Measurements from ENCODE around the gene WNT7B.

Gene WNT7B

DNA sequence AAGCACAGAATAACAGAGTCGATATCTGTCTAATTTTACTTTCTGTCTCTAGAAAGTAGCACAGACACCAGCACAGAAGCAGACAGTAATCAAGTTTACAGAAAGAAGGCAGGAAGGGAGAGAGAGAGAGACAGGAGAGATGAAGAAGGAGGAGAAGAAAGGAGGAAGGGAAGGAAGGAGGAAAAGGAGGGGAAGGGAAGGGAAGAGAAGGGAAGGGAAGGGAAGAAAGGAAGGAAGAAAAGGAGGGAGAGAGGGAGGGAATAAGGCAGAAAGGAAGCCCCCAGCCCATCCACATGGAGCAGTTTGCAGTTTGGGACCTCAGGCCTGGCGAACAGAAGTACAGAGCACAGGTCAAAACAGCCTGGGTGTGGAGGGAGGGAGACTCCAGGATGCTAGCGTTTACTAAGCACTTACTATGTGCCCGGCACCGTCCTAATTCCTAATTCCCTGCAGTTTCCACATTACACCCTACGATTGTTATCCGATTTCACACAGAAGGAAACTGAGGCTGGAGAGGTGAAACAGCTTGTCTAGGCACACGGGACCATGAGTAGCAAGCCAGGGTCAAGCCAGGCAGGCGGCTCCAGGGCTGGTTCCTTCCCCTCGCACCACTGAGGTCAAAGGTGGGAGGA, 46.0 kb upstream of the WNT7B start:
- TF ChIP-seq, protein P1, sequence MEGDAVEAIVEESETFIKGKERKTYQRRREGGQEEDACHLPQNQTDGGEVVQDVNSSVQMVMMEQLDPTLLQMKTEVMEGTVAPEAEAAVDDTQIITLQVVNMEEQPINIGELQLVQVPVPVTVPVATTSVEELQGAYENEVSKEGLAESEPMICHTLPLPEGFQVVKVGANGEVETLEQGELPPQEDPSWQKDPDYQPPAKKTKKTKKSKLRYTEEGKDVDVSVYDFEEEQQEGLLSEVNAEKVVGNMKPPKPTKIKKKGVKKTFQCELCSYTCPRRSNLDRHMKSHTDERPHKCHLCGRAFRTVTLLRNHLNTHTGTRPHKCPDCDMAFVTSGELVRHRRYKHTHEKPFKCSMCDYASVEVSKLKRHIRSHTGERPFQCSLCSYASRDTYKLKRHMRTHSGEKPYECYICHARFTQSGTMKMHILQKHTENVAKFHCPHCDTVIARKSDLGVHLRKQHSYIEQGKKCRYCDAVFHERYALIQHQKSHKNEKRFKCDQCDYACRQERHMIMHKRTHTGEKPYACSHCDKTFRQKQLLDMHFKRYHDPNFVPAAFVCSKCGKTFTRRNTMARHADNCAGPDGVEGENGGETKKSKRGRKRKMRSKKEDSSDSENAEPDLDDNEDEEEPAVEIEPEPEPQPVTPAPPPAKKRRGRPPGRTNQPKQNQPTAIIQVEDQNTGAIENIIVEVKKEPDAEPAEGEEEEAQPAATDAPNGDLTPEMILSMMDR (IDR thresholded peaks at IDR 0.05; ENCODE audit: insufficient read depth, low read length, missing control alignments): no peak
- no peak for DNase-seq (ENCODE audit: low read depth, low spot score)
- H3K4me3 ChIP-seq (ENCODE audit: low read depth, low read length): no peak overlapping the region
- CTCF ChIA-PET: interaction anchor here (1.0 to 4.9 kb wide), 4 partner anchors 10 to 28 kb away, joined by 3 to 28 read pairs (median 14); no protein-coding TSS in a partner anchor
- POLR2A ChIA-PET: no interaction called here

DNA sequence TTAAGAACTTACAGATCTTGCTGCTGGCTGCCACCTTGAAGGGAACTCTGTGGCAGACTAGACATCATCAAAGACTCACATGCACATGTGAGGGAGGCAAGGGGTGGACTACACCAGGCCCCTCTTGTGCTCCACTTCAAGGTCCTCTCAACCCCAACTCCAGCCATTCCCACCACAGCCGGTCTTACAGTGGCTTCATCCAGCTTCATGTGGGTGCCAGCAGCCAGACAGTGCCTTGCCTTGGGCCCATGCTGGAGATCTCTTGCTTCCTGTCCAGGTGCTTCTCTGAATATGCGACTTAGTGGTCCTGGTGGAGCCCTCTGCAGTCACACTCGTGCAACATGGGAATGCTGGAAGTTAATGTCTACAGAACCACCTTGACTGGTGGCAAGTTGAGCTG, 44.6 kb upstream of the WNT7B start:
- POLR2A ChIA-PET: no interaction called here
- DNase-seq (ENCODE audit: low read depth, low spot score): no peak
- no peak overlapping the region for H3K4me3 ChIP-seq (ENCODE audit: low read depth, low read length)
- CTCF ChIA-PET: interaction anchor here (0.8 to 4.9 kb wide), 6 partner anchors 9 to 93 kb away, joined by 3 to 28 read pairs (median 4); no protein-coding TSS in a partner anchor
- TF ChIP-seq, protein P1 (IDR thresholded peaks at IDR 0.05; ENCODE audit: insufficient read depth, low read length, missing control alignments): no peak

DNA sequence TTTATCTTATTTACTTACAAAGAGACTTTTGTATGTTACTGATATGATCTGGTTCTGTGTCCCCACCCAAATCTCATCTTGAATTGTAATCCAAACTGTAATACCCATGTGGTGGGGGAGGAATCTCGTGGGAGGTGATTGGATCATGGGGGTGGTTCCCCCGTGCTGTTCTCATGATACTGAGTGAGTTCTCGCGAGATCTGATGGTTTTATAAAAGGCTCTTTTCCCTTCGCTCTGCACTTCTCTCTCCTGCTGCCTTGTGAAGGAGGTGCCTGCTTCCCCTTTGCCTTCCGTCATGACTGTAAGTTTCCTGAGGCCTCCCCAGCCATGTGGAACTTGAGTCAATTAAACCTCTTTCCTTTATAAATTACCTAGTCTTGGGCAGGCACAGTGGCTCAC, 42.4 kb upstream of the WNT7B start:
- TF ChIP-seq, protein P1 (IDR thresholded peaks at IDR 0.05; ENCODE audit: insufficient read depth, low read length, missing control alignments): no peak
- CTCF ChIA-PET: interaction anchor here (1.5 to 5.9 kb wide), 2 partner anchors 12 to 90 kb away, joined by 4 to 71 read pairs; no protein-coding TSS in a partner anchor
- no peak overlapping the region for H3K4me3 ChIP-seq (ENCODE audit: low read depth, low read length)
- POLR2A ChIA-PET: no interaction called here
- DNase-seq (ENCODE audit: low read depth, low spot score): no peak

DNA sequence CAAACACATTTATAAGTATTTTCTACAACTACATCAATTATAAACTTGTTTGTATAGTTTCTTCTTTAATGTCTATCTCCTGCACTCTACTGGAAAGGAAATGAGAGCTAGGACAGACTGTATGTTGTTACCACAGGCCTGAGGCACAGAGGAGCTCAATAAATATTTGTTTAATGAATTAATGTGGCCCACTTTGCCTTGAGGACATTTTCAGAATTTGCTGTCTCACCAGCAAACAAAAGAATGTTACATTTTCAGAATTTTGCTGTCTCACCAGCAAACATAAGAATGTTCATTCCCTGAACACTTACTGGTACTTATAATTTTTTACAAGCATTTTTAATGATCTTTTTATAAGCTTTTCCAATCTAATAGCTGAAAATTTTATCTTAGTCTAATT, 41.9 kb upstream of the WNT7B start:
- TF ChIP-seq, protein P1 (IDR thresholded peaks at IDR 0.05; ENCODE audit: insufficient read depth, low read length, missing control alignments): no peak
- CTCF ChIA-PET: interaction anchor here (1.5 to 14.7 kb wide), 3 partner anchors 12 to 99 kb away, joined by 4 to 345 read pairs (median 71); no protein-coding TSS in a partner anchor
- POLR2A ChIA-PET: interaction anchor here (1.2 kb wide), 1 partner anchor 52 kb away, joined by 3 read pairs; no protein-coding TSS in a partner anchor
- H3K4me3 ChIP-seq (ENCODE audit: low read depth, low read length): no peak overlapping the region
- DNase-seq (ENCODE audit: low read depth, low spot score): no peak

DNA sequence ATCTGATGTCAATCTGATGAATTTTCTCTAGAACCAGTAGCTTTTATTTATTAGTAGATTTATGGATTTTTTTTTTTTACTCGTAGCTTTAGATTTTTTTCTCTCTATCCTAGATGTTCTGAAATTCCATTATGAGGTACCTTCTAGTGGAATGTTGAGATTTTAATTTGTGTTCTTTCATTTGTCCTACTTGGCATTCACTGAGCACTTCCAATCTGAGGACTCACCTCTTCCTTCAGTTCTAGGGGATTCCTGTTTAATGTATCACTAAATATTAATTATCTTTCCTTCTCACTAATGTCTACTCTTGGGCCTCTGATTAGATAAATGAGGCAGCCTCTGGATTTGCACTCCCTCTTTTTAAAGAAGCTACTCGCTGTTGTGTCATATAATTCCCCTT, 40.2 kb upstream of the WNT7B start:
- no peak for DNase-seq (ENCODE audit: low read depth, low spot score)
- POLR2A ChIA-PET: interaction anchor here (0.7 kb wide), 1 partner anchor 81 kb away, joined by 3 read pairs; no protein-coding TSS in a partner anchor
- CTCF ChIA-PET: interaction anchor here (0.7 to 14.7 kb wide), 8 partner anchors 9 to 350 kb away, joined by 3 to 345 read pairs (median 3); no protein-coding TSS in a partner anchor
- no peak overlapping the region for H3K4me3 ChIP-seq (ENCODE audit: low read depth, low read length)
- TF ChIP-seq, protein P1 (IDR thresholded peaks at IDR 0.05; ENCODE audit: insufficient read depth, low read length, missing control alignments): no peak

Data from AG04449 (cell line).